IMR-90 (cell line): ENCODE results near the gene SDHD. TPM values are rescaled to one million over a fixed set of nuclear protein-coding genes. Genes with fewer than 3 reads are reported as not detected.
A peak's percentile ranks its signal among the peaks of the same experiment; 100 is the strongest.

Experiments used
- ATAC-seq: fragments of 200-7000 bp; cut with Tn5 transposase; 2 replicates; pipeline ENCODE4 v1.9.1; 2020; ENCODE audit warnings: low read depth, mild to moderate bottlenecking, moderate library complexity
- BruUV-seq: library from RNA; stranded (reverse); fragments of 400-500 nt; replicated peaks from 2 replicates; lab custom pipeline; 2021; lab: Mats Ljungman, UMichigan
- CTCF ChIA-PET: fragments of 300-600 bp; formaldehyde crosslinking; extraction: SDS; loops from one replicate; lab custom pipeline; 2021; ENCODE audit warnings: antibody characterized with exemption; lab: Yijun Ruan, JAX
- POLR2A ChIA-PET: fragments of 300-600 bp; sonication (Branson Sonifier 250); formaldehyde crosslinking; loops from one replicate; lab custom pipeline; 2022; ENCODE audit warnings: antibody characterized with exemption; ENCODE audit not compliant: unreplicated experiment; lab: Charles Lee
- DNase-seq: peaks from one replicate; pipeline ENCODE4 v3.0.0; 2013
- H2AFZ ChIP-seq: replicated peaks from 2 replicates; pipeline ENCODE3; 2013; ENCODE audit warnings: low read length, mild to moderate bottlenecking; ENCODE audit not compliant: poor library complexity
- H2AK5ac ChIP-seq: 2 replicates; pipeline ENCODE4 v1.6.1; 2013; ENCODE audit warnings: low read depth, low read length, inconsistent platforms
- H2AK9ac ChIP-seq: replicated peaks from 2 replicates; pipeline ENCODE3; 2013; ENCODE audit warnings: mild to moderate bottlenecking, low read depth, low read length, moderate library complexity; ENCODE audit not compliant: poor library complexity
- H2BK120ac ChIP-seq: 2 replicates; pipeline ENCODE4 v1.6.1; 2013; ENCODE audit warnings: low read depth, low read length, inconsistent platforms
- H2BK15ac ChIP-seq: 3 replicates; pipeline ENCODE4 v1.6.1; 2013; ENCODE audit warnings: low read depth, low read length, inconsistent platforms
- H2BK20ac ChIP-seq: 2 replicates; pipeline ENCODE4 v1.6.1; 2013; ENCODE audit warnings: low read depth, mild to moderate bottlenecking, inconsistent platforms, low read length, moderate library complexity
- H2BK5ac ChIP-seq: 2 replicates; pipeline ENCODE4 v1.6.1; 2013; ENCODE audit warnings: mild to moderate bottlenecking, low read depth, low read length, inconsistent platforms; ENCODE audit not compliant: poor library complexity, severe bottlenecking
- H3K14ac ChIP-seq: replicated peaks from 2 replicates; pipeline ENCODE4 v1.6.1; 2013; ENCODE audit warnings: low read depth, low read length, inconsistent platforms
- H3K18ac ChIP-seq: 2 replicates; pipeline ENCODE4 v1.6.1; 2013; ENCODE audit warnings: low read depth, low read length, control low read depth
- H3K23ac ChIP-seq: 2 replicates; pipeline ENCODE4 v1.6.1; 2013; ENCODE audit warnings: low read depth, low read length, inconsistent platforms
- H3K27ac ChIP-seq: 2 replicates; pipeline ENCODE4 v1.5.1; 2013; ENCODE audit warnings: mild to moderate bottlenecking, control low read depth, low read length; ENCODE audit not compliant: insufficient read depth
- H3K27me3 ChIP-seq: 2 replicates; pipeline ENCODE4 v1.6.1; 2013; ENCODE audit warnings: low read length; ENCODE audit not compliant: control insufficient read depth, insufficient read depth
- H3K36me3 ChIP-seq: 2 replicates; pipeline ENCODE4 v1.6.1; 2013; ENCODE audit warnings: low read length, mixed read lengths; ENCODE audit not compliant: control insufficient read depth, insufficient read depth
- H3K4ac ChIP-seq: 2 replicates; pipeline ENCODE4 v1.6.1; 2013; ENCODE audit warnings: low read depth, low read length, inconsistent platforms
- H3K4me1 ChIP-seq: 2 replicates; pipeline ENCODE4 v1.6.1; 2013; ENCODE audit warnings: low read length, mixed read lengths; ENCODE audit not compliant: control insufficient read depth, insufficient read depth
- H3K4me2 ChIP-seq: 2 replicates; pipeline ENCODE4 v1.6.1; 2013; ENCODE audit warnings: low read depth, mild to moderate bottlenecking, control low read depth, low read length, moderate library complexity
- H3K4me3 ChIP-seq: 2 replicates; pipeline ENCODE4 v1.5.1; 2013; ENCODE audit warnings: low read depth, mild to moderate bottlenecking, control low read depth, low read length, moderate library complexity; ENCODE audit not compliant: insufficient read depth
- H3K56ac ChIP-seq: 2 replicates; pipeline ENCODE4 v1.6.1; 2013; ENCODE audit warnings: low read length, inconsistent platforms; ENCODE audit not compliant: insufficient read depth; ENCODE audit errors: extremely low read depth
- H3K79me1 ChIP-seq, 2 experiments: 2 replicates each; pipeline ENCODE4 v1.6.1; 2013; ENCODE audit warnings: low read length in 2 of 2, inconsistent platforms in 1 of 2, low read depth in 1 of 2
- H3K9ac ChIP-seq: 2 replicates; pipeline ENCODE4 v1.6.1; 2013; ENCODE audit warnings: low read depth, low read length, control low read depth
- H3K9me1 ChIP-seq: 2 replicates; pipeline ENCODE4 v1.6.1; 2013; ENCODE audit warnings: low read length, inconsistent platforms; ENCODE audit not compliant: insufficient read depth
- H3K9me3 ChIP-seq: 2 replicates; pipeline ENCODE4 v1.6.1; 2013; ENCODE audit warnings: low read length; ENCODE audit not compliant: control insufficient read depth, insufficient read depth
- H4K20me1 ChIP-seq: 2 replicates; pipeline ENCODE4 v1.6.1; 2013; ENCODE audit warnings: low read length, inconsistent platforms; ENCODE audit not compliant: insufficient read depth
- H4K5ac ChIP-seq: 2 replicates; pipeline ENCODE4 v1.6.1; 2013; ENCODE audit warnings: mild to moderate bottlenecking, low read depth, low read length, control low read depth
- H4K8ac ChIP-seq, 2 experiments: 2 replicates each; pipeline ENCODE4 v1.6.1; 2013; ENCODE audit warnings: low read depth in 2 of 2, low read length in 2 of 2, control low read depth in 1 of 2, inconsistent platforms in 1 of 2
- H4K91ac ChIP-seq: 2 replicates; pipeline ENCODE4 v1.6.1; 2013; ENCODE audit warnings: low read depth, low read length, inconsistent platforms; ENCODE audit not compliant: insufficient read depth
- BHLHE40 ChIP-seq: fragments of 150-350 bp; IDR thresholded peaks from 2 replicates; pipeline ENCODE4 v1.6.1; 2016; ENCODE audit warnings: mild to moderate bottlenecking, low read depth, low read length
- CHD1 ChIP-seq: IDR thresholded peaks from 2 replicates; pipeline ENCODE4 v1.6.1; 2012; ENCODE audit warnings: low read depth, low read length, improper control_type of control experiment
- FOS ChIP-seq: fragments of 150-350 bp; IDR thresholded peaks from 2 replicates; pipeline ENCODE4 v1.6.1; 2016; ENCODE audit warnings: low read depth, low read length
- MAFK ChIP-seq: IDR thresholded peaks from 2 replicates; pipeline ENCODE4 v1.6.1; 2012; ENCODE audit warnings: low read depth, low read length, improper control_type of control experiment
- NFE2L2 ChIP-seq: fragments of 150-350 bp; IDR thresholded peaks from 2 replicates; pipeline ENCODE4 v1.6.1; 2016; ENCODE audit warnings: low read depth, mild to moderate bottlenecking, low read length
- POLR2A ChIP-seq: IDR thresholded peaks from 2 replicates; pipeline ENCODE4 v1.6.1; 2012; ENCODE audit warnings: mild to moderate bottlenecking, low read depth, low read length
- WGBS, 2 experiments: methylation state at CpG; one replicate each; pipeline versions ENCODE4 v1.1.5 to v1.1.7; 2013; ENCODE audit warnings: missing lambda C conversion rate in 2 of 2; ENCODE audit not compliant: insufficient read length in 1 of 2; ENCODE audit errors: extremely low coverage in 2 of 2; 5-methylcytosine and 5-hydroxymethylcytosine counted together
- dilution Hi-C: fragments of 300-500 bp; cut with HindIII; formaldehyde crosslinking; loops from one replicate; pipeline ENCODE4 v1.14.3; 2018; ENCODE audit warnings: low sequenced_read_pairs; ENCODE audit not compliant: unreplicated experiment
- in situ Hi-C: fragments of 300-500 bp; cut with MboI; formaldehyde crosslinking; loops from 3 replicates; pipeline ENCODE4 v1.14.3; 2019; ENCODE audit warnings: low sequenced_read_pairs, inconsistent platforms, mixed read lengths
- intact Hi-C: fragments of 100-400 bp; cut with micrococcal nuclease; formaldehyde crosslinking; loops from 2 replicates; pipeline ENCODE4 v1.10.0; 2022
- polyA plus RNA-seq, 3 experiments: library from polyadenylated mRNA; depleted of rRNA; stranded (reverse); fragments of >200 nt; gene quantifications; 2 replicates each; pipeline ENCODE4 v1.2.3, GENCODE V29; 2012; ENCODE audit warnings: low replicate concordance in 1 of 3
- total RNA-seq: library from RNA; depleted of rRNA; stranded (reverse); fragments of >200 nt; gene quantifications from 2 replicates; pipeline ENCODE4 v1.2.3, GENCODE V29; 2012

The SDHD gene
- total and polyA plus RNA-seq, 2 of the 4 experiments (the other 2 are of a cell fraction), result 83.2 to 166 TPM

- TF ChIP-seq CHD1, result no peak
- TF ChIP-seq POLR2A, result no peak
These were observed 11.3 kb downstream of the SDHD start (continued) for GRCh38 chr11:112097734-112098528.

GRCh38 chr11:112100462-112100861 is 13.8 kb downstream of the SDHD start:
- Histone ChIP-seq H3K4me2 (peak overlapping the region; percentile 77), H3K4ac (peak overlapping the region; percentile 93), H3K56ac (peak overlapping the region; percentile 60; the same call in 1 of the 2 replicates), H3K4me1 (peaks cover 21% of the 10 kb centered on the region), H2AK9ac (no peak overlapping the region), H4K91ac (peak overlapping the region; percentile 90), H2BK120ac (peak overlapping the region; percentile 98), H4K20me1 (no peaks in the 10 kb centered on the region), H2AFZ (peak overlapping the region; percentile 25), H3K27me3 (no peaks in the 10 kb centered on the region), H2AK5ac (peak overlapping the region; percentile 46; the same call in 1 of the 2 replicates), H2BK15ac (peak overlapping the region; percentile 51; the same call in 1 of the 3 replicates), H3K79me1 (peaks cover 11 to 21% of the 10 kb centered on the region in 2 experiments; a peak in 3 of 4 replicates), H3K23ac (peak overlapping the region; percentile 61; the same call in 1 of the 2 replicates), H3K4me3 (no peak overlapping the region), H4K5ac (peak overlapping the region; percentile 76), H3K9me3 (no peaks in the 10 kb centered on the region), H3K36me3 (peaks cover 3% of the 10 kb centered on the region), H3K9me1 (peaks cover 15% of the 10 kb centered on the region; the same call in 1 of the 2 replicates), H3K14ac (peak overlapping the region; percentile 79), H3K27ac (peak overlapping the region; percentile 79; the same call in 1 of the 2 replicates), H3K18ac (peak overlapping the region; percentile 94), H3K9ac (peak overlapping the region; percentile 33; the same call in 1 of the 2 replicates), H4K8ac (peak overlapping the region in 1 of 2 experiments; percentile 83; a peak in 3 of 4 replicates), H2BK5ac (peak overlapping the region; percentile 96), H2BK20ac (peak overlapping the region; percentile 96)
- intact Hi-C loops, result no loop called here
- POLR2A ChIA-PET, result no interaction called here
- ATAC-seq (peak; percentile 80), DNase-seq (peak; percentile 80)
- CTCF ChIA-PET, result interaction anchor here (1.0 kb wide), 1 partner anchor 13 kb away, joined by 4 read pairs; no protein-coding TSS in a partner anchor
- TF ChIP-seq BHLHE40, result peak; percentile 46; the same call in 1 of the 2 replicates
- TF ChIP-seq NFE2L2, result peak; percentile 13; the same call in 1 of the 2 replicates
- TF ChIP-seq FOS, result no peak
- peak; percentile 95 for TF ChIP-seq MAFK
- BruUV-seq, result no TSS peak
- in situ Hi-C loops, result loop anchor here (25.0 kb wide), 1 partner anchor 1187 kb away; no protein-coding TSS in a partner anchor
- WGBS, 2 experiments, result no CpG with 5 or more reads among the region's 2 CpGs
- dilution Hi-C loops, result no loop called here
